MCF 10A (cell line): ENCODE data around the gene PPP2R2C. TPM values are rescaled to one million over a fixed set of nuclear protein-coding genes. Genes with fewer than 3 reads are reported as not detected.

Experiments
- BruUV-seq: library from RNA; stranded (reverse); fragments of 400-500 nt; replicated peaks from 2 replicates; lab custom pipeline; 2021; lab: Mats Ljungman, UMichigan
- CTCF ChIA-PET: fragments of 300-600 bp; sonication (Branson Sonifier 250); formaldehyde crosslinking; extraction: SDS; loops from one replicate; lab custom pipeline; 2021; ENCODE audit warnings: antibody characterized with exemption, inconsistent platforms; lab: Yijun Ruan, JAX
- POLR2A ChIA-PET: fragments of 300-600, 350-650 bp; sonication (Branson Sonifier 250); formaldehyde crosslinking; extraction: SDS; loops from one replicate; lab custom pipeline; 2020; ENCODE audit warnings: antibody characterized with exemption, inconsistent platforms; lab: Yijun Ruan, JAX
- DNase-seq: peaks from one replicate; pipeline ENCODE4 v3.0.0-alpha.2; 2018; ENCODE audit not compliant: unreplicated experiment
- H3K27ac Mint-ChIP-seq: one replicate; pipeline ENCODE4 v1.8.0; 2022; ENCODE audit warnings: mild to moderate bottlenecking, low read depth, mixed read lengths; ENCODE audit not compliant: unreplicated experiment
- H3K27me3 Mint-ChIP-seq: one replicate; pipeline ENCODE4 v1.8.0; 2022; ENCODE audit warnings: mixed read lengths; ENCODE audit not compliant: insufficient read depth, unreplicated experiment
- H3K36me3 Mint-ChIP-seq: one replicate; pipeline ENCODE4 v1.8.0; 2022; ENCODE audit warnings: mild to moderate bottlenecking, moderate library complexity, mixed read lengths; ENCODE audit not compliant: insufficient read depth, unreplicated experiment
- H3K4me1 Mint-ChIP-seq: one replicate; pipeline ENCODE4 v1.8.0; 2022; ENCODE audit warnings: mixed read lengths; ENCODE audit not compliant: insufficient read depth, unreplicated experiment
- H3K4me3 Mint-ChIP-seq: one replicate; pipeline ENCODE4 v1.8.0; 2022; ENCODE audit warnings: mild to moderate bottlenecking, moderate library complexity, mixed read lengths; ENCODE audit not compliant: unreplicated experiment
- H3K9me3 Mint-ChIP-seq: one replicate; pipeline ENCODE4 v1.8.0; 2022; ENCODE audit warnings: mixed read lengths; ENCODE audit not compliant: unreplicated experiment
- intact Hi-C: fragments of 100-400 bp; cut with micrococcal nuclease; formaldehyde crosslinking; loops from 2 replicates; pipeline ENCODE4 v1.14.1; 2022
- total RNA-seq: library from RNA; stranded (reverse); gene quantifications from 2 replicates; pipeline ENCODE4 v1.2.3, GENCODE V29; 2022
- TF ChIP-seq, protein P1 (sequence below): fragments of 200-600 bp; IDR thresholded peaks from one replicate; pipeline ENCODE4 v1.8.0; 2022; ENCODE audit warnings: antibody characterized with exemption, mild to moderate bottlenecking; ENCODE audit not compliant: unreplicated experiment

Gene PPP2R2C
- total RNA-seq, 1 experiment from 2014 or later = 3.6 TPM

GRCh38 chr4:6359536-6360308, 112.7 kb downstream of the PPP2R2C start:
- no TSS peak for BruUV-seq
- DNase-seq = no peak
- H3K36me3 Mint-ChIP-seq = no peaks in the 10 kb centered on the region
- no peak overlapping the region for H3K27ac Mint-ChIP-seq
- POLR2A ChIA-PET = interaction anchor here (1.0 kb wide), 1 partner anchor 13 kb away, joined by 3 read pairs; no protein-coding TSS in a partner anchor
- no peak overlapping the region for H3K4me3 Mint-ChIP-seq
- intact Hi-C loops = no loop called here
- no peaks in the 10 kb centered on the region for H3K27me3 Mint-ChIP-seq
- H3K4me1 Mint-ChIP-seq = no peaks in the 10 kb centered on the region
- TF ChIP-seq, protein P1, sequence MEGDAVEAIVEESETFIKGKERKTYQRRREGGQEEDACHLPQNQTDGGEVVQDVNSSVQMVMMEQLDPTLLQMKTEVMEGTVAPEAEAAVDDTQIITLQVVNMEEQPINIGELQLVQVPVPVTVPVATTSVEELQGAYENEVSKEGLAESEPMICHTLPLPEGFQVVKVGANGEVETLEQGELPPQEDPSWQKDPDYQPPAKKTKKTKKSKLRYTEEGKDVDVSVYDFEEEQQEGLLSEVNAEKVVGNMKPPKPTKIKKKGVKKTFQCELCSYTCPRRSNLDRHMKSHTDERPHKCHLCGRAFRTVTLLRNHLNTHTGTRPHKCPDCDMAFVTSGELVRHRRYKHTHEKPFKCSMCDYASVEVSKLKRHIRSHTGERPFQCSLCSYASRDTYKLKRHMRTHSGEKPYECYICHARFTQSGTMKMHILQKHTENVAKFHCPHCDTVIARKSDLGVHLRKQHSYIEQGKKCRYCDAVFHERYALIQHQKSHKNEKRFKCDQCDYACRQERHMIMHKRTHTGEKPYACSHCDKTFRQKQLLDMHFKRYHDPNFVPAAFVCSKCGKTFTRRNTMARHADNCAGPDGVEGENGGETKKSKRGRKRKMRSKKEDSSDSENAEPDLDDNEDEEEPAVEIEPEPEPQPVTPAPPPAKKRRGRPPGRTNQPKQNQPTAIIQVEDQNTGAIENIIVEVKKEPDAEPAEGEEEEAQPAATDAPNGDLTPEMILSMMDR = no peak
- CTCF ChIA-PET = interaction anchor here (0.9 to 1.5 kb wide), 3 partner anchors 27 to 187 kb away, joined by 3 to 4 read pairs (median 4); no protein-coding TSS in a partner anchor
- H3K9me3 Mint-ChIP-seq = no peaks in the 10 kb centered on the region

DNA sequence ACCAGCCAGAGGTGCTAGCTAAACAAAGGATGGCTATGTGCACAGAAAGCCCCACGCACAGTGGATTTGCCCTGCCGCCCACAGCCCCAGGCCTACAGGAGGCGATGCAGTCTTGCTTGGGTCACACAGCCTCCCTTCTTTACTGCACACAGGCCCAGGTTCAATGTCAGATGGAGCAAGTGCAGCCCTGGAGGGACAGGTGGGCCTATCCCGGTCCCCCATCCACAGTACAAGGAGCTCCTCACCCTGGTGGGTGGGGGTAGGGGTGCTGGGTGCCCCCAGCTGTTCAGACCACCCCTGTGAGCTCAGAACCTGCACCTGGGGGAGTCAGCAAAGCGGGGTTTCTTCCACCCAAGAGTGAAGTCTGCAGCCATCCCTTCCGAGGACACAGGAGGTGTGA, 114.9 kb downstream of the PPP2R2C start:
- ChIA-PET CTCF (interaction anchor here (0.6 to 1.7 kb wide), 4 partner anchors 25 to 189 kb away, joined by 3 to 7 read pairs (median 4); no protein-coding TSS in a partner anchor), POLR2A (no interaction called here)
- intact Hi-C loops = no loop called here
- no peaks in the 10 kb centered on the region for H3K9me3 Mint-ChIP-seq
- H3K27me3 Mint-ChIP-seq = no peaks in the 10 kb centered on the region
- TF ChIP-seq, protein P1 = no peak
- no TSS peak for BruUV-seq
- no peaks in the 10 kb centered on the region for H3K4me1 Mint-ChIP-seq
- no peak overlapping the region for H3K4me3 Mint-ChIP-seq
- no peak for DNase-seq
- no peaks in the 10 kb centered on the region for H3K36me3 Mint-ChIP-seq
- H3K27ac Mint-ChIP-seq = no peak overlapping the region

DNA sequence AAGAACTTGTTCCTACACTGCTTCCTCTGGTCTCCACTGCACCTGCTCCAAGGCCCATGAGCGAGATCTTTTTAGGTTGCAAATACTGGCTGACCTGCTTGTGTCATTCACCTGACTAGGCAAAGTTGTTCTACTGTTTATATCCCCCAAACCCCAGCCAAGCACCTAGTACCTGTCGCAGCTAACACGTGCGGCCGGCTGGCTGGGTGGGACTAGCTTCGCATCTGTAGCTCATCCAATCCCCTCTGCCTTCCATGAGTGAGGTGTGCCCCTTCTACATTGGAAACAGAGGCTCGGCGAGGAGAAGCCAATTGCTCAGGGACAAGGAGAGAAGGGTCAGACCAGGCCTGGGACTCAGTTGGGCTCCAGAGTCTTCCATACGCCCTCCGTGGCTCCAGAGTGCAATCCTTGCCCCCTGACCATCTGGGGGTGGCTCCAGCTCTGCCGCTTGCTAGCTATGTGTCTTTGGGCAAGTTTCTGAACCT, 116.3 kb downstream of the PPP2R2C start:
- ChIA-PET CTCF (interaction anchor here (0.6 to 1.5 kb wide), 3 partner anchors 105 to 426 kb away, joined by 3 to 5 read pairs (median 3); no protein-coding TSS in a partner anchor), POLR2A (no interaction called here)
- TF ChIP-seq, protein P1 = no peak
- intact Hi-C loops = no loop called here
- Mint-ChIP-seq H3K4me3 (no peak overlapping the region), H3K27ac (no peak overlapping the region), H3K27me3 (no peaks in the 10 kb centered on the region), H3K9me3 (no peaks in the 10 kb centered on the region), H3K4me1 (no peaks in the 10 kb centered on the region), H3K36me3 (no peaks in the 10 kb centered on the region)
- no TSS peak for BruUV-seq
- DNase-seq = no peak

- H3K36me3 Mint-ChIP-seq = no peaks in the 10 kb centered on the region
- no peaks in the 10 kb centered on the region for H3K4me1 Mint-ChIP-seq
- H3K4me3 Mint-ChIP-seq = no peak overlapping the region
- no peaks in the 10 kb centered on the region for H3K9me3 Mint-ChIP-seq
- H3K27me3 Mint-ChIP-seq = no peaks in the 10 kb centered on the region
- no TSS peak for BruUV-seq
- TF ChIP-seq, protein P1 = no peak
- ChIA-PET CTCF (interaction anchor here (0.7 to 1.5 kb wide), 3 partner anchors 29 to 427 kb away, joined by 3 read pairs; no protein-coding TSS in a partner anchor), POLR2A (no interaction called here)
- no peak overlapping the region for H3K27ac Mint-ChIP-seq
- no peak for DNase-seq
- intact Hi-C loops = no loop called here
Observed at GRCh38 chr4:6355052-6355451, 117.4 kb downstream of the PPP2R2C start.
